SU-DHL-6 (cell line): ENCODE results near the gene SLC25A43.

Experiments
- EZH2phosphoT487 ChIP-seq: fragments of 200-600 bp; sonication (generic), shearing (Covaris generic); conservative IDR thresholded peaks from 2 replicates; pipeline ENCODE4 v1.6.1; 2018; ENCODE audit warnings: mild to moderate bottlenecking, antibody characterized with exemption, low read length, moderate library complexity, mixed read lengths
- TF ChIP-seq, protein P1 (sequence below): fragments of 200-600 bp; sonication (generic); IDR thresholded peaks from one replicate; pipeline ENCODE4 v1.5.1; 2017; ENCODE audit warnings: antibody characterized with exemption, mild to moderate bottlenecking, low read length, moderate library complexity; ENCODE audit not compliant: insufficient read depth, poor library complexity, severe bottlenecking

DNA sequence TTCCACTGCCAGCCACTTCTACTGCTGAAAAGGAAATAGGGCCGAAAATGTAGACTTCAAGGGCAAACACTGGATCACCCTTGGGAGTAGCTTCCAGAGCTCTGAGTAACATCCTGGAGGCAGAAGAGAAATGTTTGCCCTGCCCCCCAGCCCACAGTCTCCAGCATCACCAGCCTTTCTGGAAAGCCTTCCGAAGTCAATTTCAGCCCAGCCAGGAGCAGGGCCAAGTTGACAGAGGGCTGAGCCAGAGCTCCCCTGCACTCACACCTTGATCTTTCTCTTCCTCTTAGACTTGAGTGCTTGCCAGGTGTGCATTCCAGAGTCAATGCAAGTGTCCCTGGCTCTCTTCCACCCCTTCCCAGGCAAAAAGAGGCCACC, 104.3 kb downstream of the SLC25A43 start:
- TF ChIP-seq, protein P1, sequence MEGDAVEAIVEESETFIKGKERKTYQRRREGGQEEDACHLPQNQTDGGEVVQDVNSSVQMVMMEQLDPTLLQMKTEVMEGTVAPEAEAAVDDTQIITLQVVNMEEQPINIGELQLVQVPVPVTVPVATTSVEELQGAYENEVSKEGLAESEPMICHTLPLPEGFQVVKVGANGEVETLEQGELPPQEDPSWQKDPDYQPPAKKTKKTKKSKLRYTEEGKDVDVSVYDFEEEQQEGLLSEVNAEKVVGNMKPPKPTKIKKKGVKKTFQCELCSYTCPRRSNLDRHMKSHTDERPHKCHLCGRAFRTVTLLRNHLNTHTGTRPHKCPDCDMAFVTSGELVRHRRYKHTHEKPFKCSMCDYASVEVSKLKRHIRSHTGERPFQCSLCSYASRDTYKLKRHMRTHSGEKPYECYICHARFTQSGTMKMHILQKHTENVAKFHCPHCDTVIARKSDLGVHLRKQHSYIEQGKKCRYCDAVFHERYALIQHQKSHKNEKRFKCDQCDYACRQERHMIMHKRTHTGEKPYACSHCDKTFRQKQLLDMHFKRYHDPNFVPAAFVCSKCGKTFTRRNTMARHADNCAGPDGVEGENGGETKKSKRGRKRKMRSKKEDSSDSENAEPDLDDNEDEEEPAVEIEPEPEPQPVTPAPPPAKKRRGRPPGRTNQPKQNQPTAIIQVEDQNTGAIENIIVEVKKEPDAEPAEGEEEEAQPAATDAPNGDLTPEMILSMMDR: no peak
- TF ChIP-seq EZH2phosphoT487: no peak
